HEK293 (cell line): Measurements from ENCODE around the gene ATAT1.

Experiments used
- CTCF ChIA-PET: fragments of 350-600 bp; formaldehyde crosslinking; extraction: SDS; loops from one replicate; lab custom pipeline; 2021; ENCODE audit warnings: antibody characterized with exemption; lab: Yijun Ruan, JAX
- POLR2A ChIA-PET: fragments of 300-600 bp; formaldehyde crosslinking; extraction: SDS; loops from one replicate; lab custom pipeline; 2020; ENCODE audit warnings: antibody characterized with exemption, inconsistent platforms; lab: Yijun Ruan, JAX
- H3K27ac ChIP-seq: fragments of 200-500 bp; sonication (Bioruptor generic); 2 replicates; pipeline ENCODE4 v1.5.1; 2014; ENCODE audit warnings: low read depth, low read length, control low read depth, inconsistent platforms; ENCODE audit errors: extremely low read depth
- H3K36me3 ChIP-seq, 2 experiments: fragments of 200-500 bp in 1 of 2; sonication (Bioruptor generic) in 1 of 2; 1 replicate in 1 of 2; 2 replicates in 1 of 2; pipeline ENCODE4 v1.5.1; 2014 to 2017; ENCODE audit warnings: inconsistent platforms in 2 of 2, low read length in 2 of 2; ENCODE audit not compliant: control insufficient read depth in 2 of 2, insufficient read depth in 1 of 2
- H3K4me1 ChIP-seq: fragments of 200-500 bp; sonication (Bioruptor generic); 2 replicates; pipeline ENCODE4 v1.5.1; 2014; ENCODE audit warnings: mild to moderate bottlenecking, low read length, inconsistent platforms; ENCODE audit not compliant: control insufficient read depth, insufficient read depth
- H3K4me3 ChIP-seq: 2 replicates; pipeline ENCODE4 v1.5.1; 2011; ENCODE audit warnings: low read depth, mild to moderate bottlenecking, control low read depth, low read length, moderate library complexity
- H3K9me3 ChIP-seq: fragments of 200-500 bp; sonication (Bioruptor generic); 2 replicates; pipeline ENCODE4 v1.5.1; 2014; ENCODE audit warnings: low read depth, low read length, inconsistent platforms; ENCODE audit not compliant: control insufficient read depth, insufficient read depth
- GLIS2 ChIP-seq: fragments of 450-650 bp; formaldehyde crosslinking; IDR thresholded peaks from 2 replicates; pipeline ENCODE4 v1.5.1; 2016; ENCODE audit warnings: missing biosample characterization, missing genetic modification characterization
- OSR2 ChIP-seq: fragments of 450-650 bp; formaldehyde crosslinking; IDR thresholded peaks from 2 replicates; pipeline ENCODE4 v1.5.1; 2016; ENCODE audit warnings: missing biosample characterization, missing genetic modification characterization
- PRDM10 ChIP-seq: fragments of 450-650 bp; formaldehyde crosslinking; IDR thresholded peaks from 2 replicates; pipeline ENCODE4 v1.5.1; 2016; ENCODE audit warnings: missing biosample characterization, missing genetic modification characterization
- REPIN1 ChIP-seq: fragments of 450-650 bp; formaldehyde crosslinking; IDR thresholded peaks from 2 replicates; pipeline ENCODE4 v1.5.1; 2017; ENCODE audit warnings: missing biosample characterization, missing genetic modification characterization, low read depth
- TRIM28 ChIP-seq: IDR thresholded peaks from 2 replicates; pipeline ENCODE4 v1.6.1; 2011; ENCODE audit warnings: low read length, control low read depth, borderline replicate concordance
- ZBTB44 ChIP-seq: fragments of 450-650 bp; IDR thresholded peaks from 2 replicates; pipeline ENCODE4 v1.5.1; 2018; ENCODE audit warnings: missing biosample characterization, mild to moderate bottlenecking, missing genetic modification characterization
- ZBTB48 ChIP-seq: fragments of 450-650 bp; formaldehyde crosslinking; IDR thresholded peaks from 2 replicates; pipeline ENCODE4 v1.5.1; 2016; ENCODE audit warnings: missing biosample characterization, missing genetic modification characterization
- ZIC2 ChIP-seq: fragments of 450-650 bp; formaldehyde crosslinking; IDR thresholded peaks from 2 replicates; pipeline ENCODE4 v1.5.1; 2016; ENCODE audit warnings: missing biosample characterization, missing genetic modification characterization
- ZNF10 ChIP-seq: fragments of 450-650 bp; formaldehyde crosslinking; IDR thresholded peaks from 2 replicates; pipeline ENCODE4 v1.5.1; 2017; ENCODE audit warnings: missing biosample characterization, missing genetic modification characterization
- ZNF394 ChIP-seq: fragments of 450-650 bp; formaldehyde crosslinking; IDR thresholded peaks from 2 replicates; pipeline ENCODE4 v1.5.1; 2016; ENCODE audit warnings: missing biosample characterization, missing genetic modification characterization, mild to moderate bottlenecking, moderate library complexity, borderline replicate concordance
- ZNF518A ChIP-seq: fragments of 450-650 bp; formaldehyde crosslinking; conservative IDR thresholded peaks from 2 replicates; pipeline ENCODE4 v1.5.1; 2016; ENCODE audit warnings: low read depth, missing biosample characterization, missing genetic modification characterization
- ZNF600 ChIP-seq: fragments of 450-650 bp; formaldehyde crosslinking; IDR thresholded peaks from 2 replicates; pipeline ENCODE4 v1.5.1; 2016; ENCODE audit warnings: missing biosample characterization, missing genetic modification characterization
- ZNF629 ChIP-seq: fragments of 450-650 bp; formaldehyde crosslinking; IDR thresholded peaks from 2 replicates; pipeline ENCODE4 v1.5.1; 2017; ENCODE audit warnings: missing biosample characterization, missing genetic modification characterization
- ZNF654 ChIP-seq: fragments of 450-650 bp; formaldehyde crosslinking; IDR thresholded peaks from 2 replicates; pipeline ENCODE4 v1.5.1; 2016; ENCODE audit warnings: low read depth, missing biosample characterization, missing genetic modification characterization
- ZSCAN16 ChIP-seq: fragments of 450-650 bp; formaldehyde crosslinking; IDR thresholded peaks from 2 replicates; pipeline ENCODE4 v1.5.1; 2016; ENCODE audit warnings: missing biosample characterization, missing genetic modification characterization
- TF ChIP-seq, protein P1 (sequence below): fragments of 450-650 bp; formaldehyde crosslinking; IDR thresholded peaks from 2 replicates; pipeline ENCODE4 v1.5.1; 2016; ENCODE audit warnings: missing biosample characterization, missing genetic modification characterization
- TF ChIP-seq, protein P2 (sequence below): fragments of 450-650 bp; formaldehyde crosslinking; IDR thresholded peaks from 2 replicates; pipeline ENCODE4 v1.5.1; 2017; ENCODE audit warnings: missing biosample characterization, missing genetic modification characterization
- TF ChIP-seq, protein P3 (sequence below): fragments of 450-650 bp; formaldehyde crosslinking; IDR thresholded peaks from 2 replicates; pipeline ENCODE4 v1.5.1; 2016; ENCODE audit warnings: missing biosample characterization, missing genetic modification characterization

The ATAT1 gene

GRCh38 chr6:30682143-30683117 lies 55.8 kb downstream of the ATAT1 start:
- Histone ChIP-seq H3K36me3 (peaks cover 11 to 19% of the 10 kb centered on the region in 2 experiments; a peak in 2 of 3 replicates), H3K9me3 (no peaks in the 10 kb centered on the region), H3K27ac (peak overlapping the region; percentile 70), H3K4me3 (peak overlapping the region; percentile 16), H3K4me1 (peaks cover 23% of the 10 kb centered on the region)
- POLR2A ChIA-PET = interaction anchor here (0.5 to 7.6 kb wide), 14 partner anchors 8 to 941 kb away, joined by 3 to 120 read pairs (median 6); partner anchors contain the start of genes DHX16, IER3, MDC1 and NRM
- CTCF ChIA-PET = interaction anchor here (0.6 to 19.6 kb wide), 10 partner anchors 9 to 1280 kb away, joined by 3 to 692 read pairs (median 4); partner anchors contain the start of genes DHX16, MDC1 and TUBB
- TF ChIP-seq ZNF394 (tag by site-specific recombination) (0 out of 2 replicates have a peak, but pooled peaks have one; percentile 6), ZBTB44 (tag by site-specific recombination) (peak; percentile 53; the same call in 1 of the 2 replicates), ZNF518A (tag by site-specific recombination) (0 out of 2 replicates have a peak, but pooled peaks have one; percentile 57), GLIS2 (peak; percentile 72), ZNF629 (tag by site-specific recombination) (peak; percentile 6; the same call in 1 of the 2 replicates), PRDM10 (tag by site-specific recombination) (peak; percentile 87), ZNF654 (tag by site-specific recombination) (no peak), REPIN1 (tag by site-specific recombination) (no peak), ZIC2 (tag by site-specific recombination) (peak; percentile 80), ZBTB48 (tag by site-specific recombination) (peak; percentile 48), OSR2 (tag by site-specific recombination) (peak; percentile 7; the same call in 1 of the 2 replicates), TRIM28 (no peak), ZNF10 (tag by site-specific recombination) (no peak), ZNF600 (tag by site-specific recombination) (peak; percentile 57; the same call in 1 of the 2 replicates), ZSCAN16 (tag by site-specific recombination) (no peak)
- TF ChIP-seq, protein P1, sequence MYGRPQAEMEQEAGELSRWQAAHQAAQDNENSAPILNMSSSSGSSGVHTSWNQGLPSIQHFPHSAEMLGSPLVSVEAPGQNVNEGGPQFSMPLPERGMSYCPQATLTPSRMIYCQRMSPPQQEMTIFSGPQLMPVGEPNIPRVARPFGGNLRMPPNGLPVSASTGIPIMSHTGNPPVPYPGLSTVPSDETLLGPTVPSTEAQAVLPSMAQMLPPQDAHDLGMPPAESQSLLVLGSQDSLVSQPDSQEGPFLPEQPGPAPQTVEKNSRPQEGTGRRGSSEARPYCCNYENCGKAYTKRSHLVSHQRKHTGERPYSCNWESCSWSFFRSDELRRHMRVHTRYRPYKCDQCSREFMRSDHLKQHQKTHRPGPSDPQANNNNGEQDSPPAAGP (tag by site-specific recombination) = 0 out of 2 replicates have a peak, but pooled peaks have one; percentile 38
- TF ChIP-seq, protein P2, sequence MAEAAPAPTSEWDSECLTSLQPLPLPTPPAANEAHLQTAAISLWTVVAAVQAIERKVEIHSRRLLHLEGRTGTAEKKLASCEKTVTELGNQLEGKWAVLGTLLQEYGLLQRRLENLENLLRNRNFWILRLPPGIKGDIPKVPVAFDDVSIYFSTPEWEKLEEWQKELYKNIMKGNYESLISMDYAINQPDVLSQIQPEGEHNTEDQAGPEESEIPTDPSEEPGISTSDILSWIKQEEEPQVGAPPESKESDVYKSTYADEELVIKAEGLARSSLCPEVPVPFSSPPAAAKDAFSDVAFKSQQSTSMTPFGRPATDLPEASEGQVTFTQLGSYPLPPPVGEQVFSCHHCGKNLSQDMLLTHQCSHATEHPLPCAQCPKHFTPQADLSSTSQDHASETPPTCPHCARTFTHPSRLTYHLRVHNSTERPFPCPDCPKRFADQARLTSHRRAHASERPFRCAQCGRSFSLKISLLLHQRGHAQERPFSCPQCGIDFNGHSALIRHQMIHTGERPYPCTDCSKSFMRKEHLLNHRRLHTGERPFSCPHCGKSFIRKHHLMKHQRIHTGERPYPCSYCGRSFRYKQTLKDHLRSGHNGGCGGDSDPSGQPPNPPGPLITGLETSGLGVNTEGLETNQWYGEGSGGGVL (tag by site-specific recombination) = peak; percentile 94
- TF ChIP-seq, protein P3, sequence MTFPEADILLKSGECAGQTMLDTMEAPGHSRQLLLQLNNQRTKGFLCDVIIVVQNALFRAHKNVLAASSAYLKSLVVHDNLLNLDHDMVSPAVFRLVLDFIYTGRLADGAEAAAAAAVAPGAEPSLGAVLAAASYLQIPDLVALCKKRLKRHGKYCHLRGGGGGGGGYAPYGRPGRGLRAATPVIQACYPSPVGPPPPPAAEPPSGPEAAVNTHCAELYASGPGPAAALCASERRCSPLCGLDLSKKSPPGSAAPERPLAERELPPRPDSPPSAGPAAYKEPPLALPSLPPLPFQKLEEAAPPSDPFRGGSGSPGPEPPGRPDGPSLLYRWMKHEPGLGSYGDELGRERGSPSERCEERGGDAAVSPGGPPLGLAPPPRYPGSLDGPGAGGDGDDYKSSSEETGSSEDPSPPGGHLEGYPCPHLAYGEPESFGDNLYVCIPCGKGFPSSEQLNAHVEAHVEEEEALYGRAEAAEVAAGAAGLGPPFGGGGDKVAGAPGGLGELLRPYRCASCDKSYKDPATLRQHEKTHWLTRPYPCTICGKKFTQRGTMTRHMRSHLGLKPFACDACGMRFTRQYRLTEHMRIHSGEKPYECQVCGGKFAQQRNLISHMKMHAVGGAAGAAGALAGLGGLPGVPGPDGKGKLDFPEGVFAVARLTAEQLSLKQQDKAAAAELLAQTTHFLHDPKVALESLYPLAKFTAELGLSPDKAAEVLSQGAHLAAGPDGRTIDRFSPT (tag by site-specific recombination) = 0 out of 2 replicates have a peak, but pooled peaks have one; percentile 37
